Measurements from ENCODE around the gene PRSS57.

The PRSS57 gene

DNA sequence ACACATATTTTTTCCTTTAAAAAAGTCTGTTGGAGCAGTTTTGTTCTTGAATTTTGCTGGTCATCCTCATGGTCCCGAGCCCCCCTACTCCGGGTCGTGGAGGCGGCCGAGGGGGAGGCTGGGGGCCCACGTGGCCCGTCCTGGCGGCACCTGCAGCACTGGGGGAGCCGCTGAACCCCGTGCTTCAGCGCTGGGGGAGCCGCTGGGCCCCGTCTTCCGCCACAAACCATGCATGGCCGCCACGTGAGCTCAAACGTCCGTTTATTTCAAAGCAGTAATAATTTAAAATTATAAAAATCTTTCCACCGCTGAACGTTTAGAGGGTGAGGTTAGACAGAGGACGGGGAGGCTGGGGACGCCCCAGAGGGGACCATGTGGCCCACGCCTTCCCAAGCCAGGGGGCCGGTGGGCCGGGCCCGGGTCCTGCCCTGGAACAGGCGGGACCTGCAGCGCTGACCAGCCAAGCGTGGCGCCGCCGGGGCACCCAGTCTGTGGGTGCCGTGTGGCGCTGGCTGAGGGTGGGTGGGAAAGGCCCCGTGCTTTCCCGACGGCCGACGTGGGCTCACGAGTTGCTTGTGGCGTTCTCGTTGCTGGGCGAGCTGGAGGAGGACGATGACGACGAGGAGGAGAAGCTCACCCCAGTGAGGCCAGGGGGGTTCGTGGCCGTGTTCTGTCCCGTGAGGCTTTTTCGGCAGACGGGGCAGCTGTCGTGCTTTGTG is 47.5 kb downstream of the PRSS57 start:
- Histone ChIP-seq H3K9me3 (ENCODE audit: control insufficient read depth in 2 of 2, low read length in 2 of 2) (no peaks in the 10 kb centered on the region), H3K27ac (ENCODE audit: low read length) (no peak overlapping the region), H3K4me1 (ENCODE audit: control insufficient read depth, insufficient read depth, low read length) (no peaks in the 10 kb centered on the region), H3K9ac (ENCODE audit: low read length in 2 of 2) (no peak overlapping the region), H3K36me3 (ENCODE audit: control insufficient read depth in 2 of 2, insufficient read depth in 2 of 2, low read length in 2 of 2) (peaks cover 0 to 21% of the 10 kb centered on the region in 2 donors), H3K4me3 (ENCODE audit: low read length in 2 of 2) (no peak overlapping the region), H3K27me3 (ENCODE audit: control insufficient read depth in 1 of 2, insufficient read depth in 2 of 2, low read length in 2 of 2) (no peaks in the 10 kb centered on the region)

DNA sequence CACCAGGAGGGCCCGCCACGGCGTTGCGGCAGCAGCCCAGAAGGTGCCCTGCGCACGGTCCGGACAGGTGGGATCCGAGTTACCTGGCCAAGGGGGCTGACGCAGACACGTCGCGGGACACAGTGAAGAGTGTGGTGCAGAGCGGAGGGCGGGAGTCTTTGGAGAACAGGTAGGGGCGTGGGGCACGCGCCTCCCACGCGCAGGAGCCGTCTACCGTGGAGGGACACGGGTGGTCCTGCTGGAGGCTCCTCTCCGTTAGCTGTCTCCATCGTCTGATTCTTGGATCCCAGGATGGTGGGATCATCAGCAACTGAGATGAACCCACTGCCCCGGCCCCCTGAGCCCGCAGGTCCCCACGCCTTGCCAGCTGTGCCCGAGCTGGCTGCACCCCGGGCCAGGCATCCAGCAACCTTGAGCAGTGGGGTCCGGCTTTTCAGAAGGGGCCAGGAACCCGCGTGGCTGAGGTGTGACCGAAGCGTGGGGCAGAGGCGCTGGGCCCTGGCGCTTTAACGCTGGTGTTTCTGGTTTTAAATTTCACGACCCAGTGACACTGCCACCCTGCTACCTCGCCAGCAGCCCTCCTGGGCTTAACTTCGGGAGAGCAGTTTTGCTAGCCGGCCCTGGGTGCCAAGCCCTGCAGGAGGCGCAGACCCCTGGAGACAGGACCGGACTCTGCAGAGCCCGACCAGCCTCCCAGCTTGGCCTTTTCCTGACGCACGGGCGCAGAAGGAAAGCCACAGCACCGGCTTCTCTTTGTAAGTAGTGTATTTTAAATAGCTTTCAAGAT is 48.3 kb downstream of the PRSS57 start:
- Histone ChIP-seq H3K27ac (ENCODE audit: low read length) (no peak overlapping the region), H3K4me3 (ENCODE audit: low read length in 2 of 2) (no peak overlapping the region)

DNA sequence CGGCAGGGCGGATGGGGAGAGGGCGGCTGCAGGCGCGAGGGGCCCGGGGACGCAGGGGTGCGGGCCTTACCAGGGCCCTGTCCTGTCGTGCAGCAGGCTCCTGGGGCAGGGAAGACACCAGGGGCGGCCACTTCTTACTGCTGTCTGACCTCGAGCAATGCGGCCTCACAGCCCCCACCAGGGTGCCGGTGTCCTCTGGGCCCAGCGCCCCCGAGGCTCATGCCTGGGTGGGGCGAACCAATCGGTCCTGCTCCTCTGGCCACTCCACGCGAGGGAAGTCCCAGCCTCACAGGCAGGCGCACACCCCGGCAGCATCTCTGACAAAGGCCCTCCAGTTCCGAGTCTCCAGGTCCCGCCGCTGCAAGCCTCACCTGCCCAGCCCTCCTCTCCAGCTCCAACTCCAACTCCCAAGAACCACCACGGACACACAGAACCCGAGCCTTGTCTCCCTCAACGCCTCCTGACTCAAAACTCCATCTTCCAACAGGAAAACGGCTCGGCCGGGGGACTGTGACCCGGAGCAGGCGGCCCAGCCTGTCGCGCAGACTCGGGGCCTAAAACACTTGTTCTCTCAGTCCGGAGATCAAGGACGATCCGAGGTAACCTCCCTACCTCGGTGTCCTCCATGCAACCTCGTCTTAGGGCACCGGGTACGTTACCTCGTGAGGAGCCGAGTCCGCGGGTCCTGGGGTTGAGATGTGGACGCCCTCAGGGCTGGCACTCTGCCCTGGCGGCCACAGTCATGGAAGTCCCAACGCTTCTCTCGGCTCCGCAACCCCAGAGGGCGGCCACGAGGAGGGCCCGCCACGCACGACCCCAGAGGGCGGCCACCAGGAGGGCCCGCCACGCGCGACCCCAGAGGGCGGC is 49.1 kb downstream of the PRSS57 start:
- Histone ChIP-seq H3K9me3 (ENCODE audit: control insufficient read depth in 2 of 2, low read length in 2 of 2) (no peaks in the 10 kb centered on the region), H3K36me3 (ENCODE audit: control insufficient read depth in 2 of 2, insufficient read depth in 2 of 2, low read length in 2 of 2) (peaks cover 0 to 11% of the 10 kb centered on the region in 2 donors), H3K27me3 (ENCODE audit: control insufficient read depth in 1 of 2, insufficient read depth in 2 of 2, low read length in 2 of 2) (no peaks in the 10 kb centered on the region), H3K4me3 (ENCODE audit: low read length in 2 of 2) (no peak overlapping the region), H3K4me1 (ENCODE audit: control insufficient read depth, insufficient read depth, low read length) (no peaks in the 10 kb centered on the region), H3K27ac (ENCODE audit: low read length) (no peak overlapping the region), H3K9ac (ENCODE audit: low read length in 2 of 2) (no peak overlapping the region)

More for the DNA sequence above, 48.3 kb downstream of the PRSS57 start:
- no peaks in the 10 kb centered on the region for H3K9me3 ChIP-seq (ENCODE audit: control insufficient read depth in 2 of 2, low read length in 2 of 2)
- no peak overlapping the region for H3K9ac ChIP-seq (ENCODE audit: low read length in 2 of 2)
- H3K27me3 ChIP-seq (ENCODE audit: control insufficient read depth in 1 of 2, insufficient read depth in 2 of 2, low read length in 2 of 2): no peaks in the 10 kb centered on the region
- H3K36me3 ChIP-seq (ENCODE audit: control insufficient read depth in 2 of 2, insufficient read depth in 2 of 2, low read length in 2 of 2): peaks cover 0 to 19% of the 10 kb centered on the region in 2 donors
- H3K4me1 ChIP-seq (ENCODE audit: control insufficient read depth, insufficient read depth, low read length): no peaks in the 10 kb centered on the region

DNA sequence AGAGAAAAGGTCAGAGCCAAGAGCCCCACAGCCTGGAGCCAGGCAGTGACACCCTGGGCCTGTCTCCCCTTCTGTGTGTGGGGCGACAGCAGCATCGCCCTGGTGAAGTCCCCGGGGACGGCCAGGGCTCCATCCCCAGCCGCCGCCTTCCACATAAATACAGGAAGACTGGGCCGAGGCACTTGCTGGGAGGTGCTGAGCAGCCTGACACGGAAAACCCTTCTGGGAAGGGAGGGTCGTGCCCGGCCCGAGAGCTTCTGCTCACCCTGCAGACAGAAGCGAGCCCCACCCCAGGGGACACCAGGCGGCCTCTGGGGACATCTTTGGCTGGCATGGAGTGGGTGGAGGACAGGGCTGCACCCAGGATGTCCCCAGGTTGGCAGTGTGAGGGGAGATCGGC is 50.5 kb downstream of the PRSS57 start:
- H3K27me3 ChIP-seq (ENCODE audit: control insufficient read depth in 1 of 2, insufficient read depth in 2 of 2, low read length in 2 of 2): no peaks in the 10 kb centered on the region
- peaks cover 0 to 9% of the 10 kb centered on the region in 2 donors for H3K36me3 ChIP-seq (ENCODE audit: control insufficient read depth in 2 of 2, insufficient read depth in 2 of 2, low read length in 2 of 2)
- H3K4me3 ChIP-seq (ENCODE audit: low read length in 2 of 2): no peak overlapping the region
- no peak overlapping the region for H3K27ac ChIP-seq (ENCODE audit: low read length)
- H3K9me3 ChIP-seq (ENCODE audit: control insufficient read depth in 2 of 2, low read length in 2 of 2): no peaks in the 10 kb centered on the region
- H3K4me1 ChIP-seq (ENCODE audit: control insufficient read depth, insufficient read depth, low read length): no peaks in the 10 kb centered on the region
- H3K9ac ChIP-seq (ENCODE audit: low read length in 2 of 2): no peak overlapping the region

DNA sequence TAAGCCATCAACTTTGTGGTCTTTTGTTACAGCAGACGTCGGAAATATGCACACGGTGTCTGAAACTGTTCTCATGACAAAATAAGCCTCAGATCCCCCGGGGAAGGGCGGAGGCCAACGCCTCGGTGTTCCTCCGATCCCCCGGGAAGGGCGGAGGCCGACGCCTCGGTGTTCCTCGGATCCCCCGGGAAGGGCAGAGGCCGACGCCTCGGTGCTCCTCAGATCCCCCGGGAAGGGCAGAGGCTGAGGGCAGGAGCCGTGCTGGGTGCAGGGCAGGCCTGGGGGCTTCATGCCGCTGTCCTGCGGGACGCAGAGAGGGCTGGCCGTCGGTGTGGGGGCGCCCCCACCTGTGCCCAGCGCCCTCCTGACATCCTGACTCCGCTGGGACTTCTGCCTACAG is 50.9 kb downstream of the PRSS57 start:
- H3K36me3 ChIP-seq (ENCODE audit: control insufficient read depth in 2 of 2, insufficient read depth in 2 of 2, low read length in 2 of 2): peaks cover 0 to 7% of the 10 kb centered on the region in 2 donors
- peaks cover 1% of the 10 kb centered on the region for H3K4me1 ChIP-seq (ENCODE audit: control insufficient read depth, insufficient read depth, low read length)
- H3K4me3 ChIP-seq (ENCODE audit: low read length in 2 of 2): no peak overlapping the region
- H3K27me3 ChIP-seq (ENCODE audit: control insufficient read depth in 1 of 2, insufficient read depth in 2 of 2, low read length in 2 of 2): no peaks in the 10 kb centered on the region
- no peaks in the 10 kb centered on the region for H3K9me3 ChIP-seq (ENCODE audit: control insufficient read depth in 2 of 2, low read length in 2 of 2)
- H3K9ac ChIP-seq (ENCODE audit: low read length in 2 of 2): no peak overlapping the region
- no peak overlapping the region for H3K27ac ChIP-seq (ENCODE audit: low read length)

DNA sequence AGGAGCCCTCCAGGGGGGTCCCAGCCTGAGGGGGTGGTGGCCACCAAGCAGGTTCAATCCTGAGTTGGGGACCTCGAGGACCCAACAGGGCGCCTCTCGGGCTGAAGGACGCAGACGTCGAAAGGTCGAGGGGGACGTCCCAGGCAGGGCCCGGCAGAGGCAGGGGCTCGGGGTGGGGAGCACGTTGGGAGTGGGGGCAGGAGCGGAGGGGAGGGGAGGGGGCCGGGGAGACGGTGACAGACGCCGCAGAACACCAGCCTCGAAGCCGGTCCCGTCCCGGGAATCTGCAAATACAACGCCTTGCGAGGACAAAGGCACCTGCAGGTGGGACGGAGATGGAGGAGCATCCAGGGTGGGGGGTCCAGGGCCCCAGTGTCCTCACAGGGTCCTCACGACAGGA is 51.5 kb downstream of the PRSS57 start:
- no peak overlapping the region for H3K9ac ChIP-seq (ENCODE audit: low read length in 2 of 2)
- no peak overlapping the region for H3K27ac ChIP-seq (ENCODE audit: low read length)
- no peaks in the 10 kb centered on the region for H3K27me3 ChIP-seq (ENCODE audit: control insufficient read depth in 1 of 2, insufficient read depth in 2 of 2, low read length in 2 of 2)
- peaks cover 8% of the 10 kb centered on the region for H3K4me1 ChIP-seq (ENCODE audit: control insufficient read depth, insufficient read depth, low read length)
- no peaks in the 10 kb centered on the region for H3K9me3 ChIP-seq (ENCODE audit: control insufficient read depth in 2 of 2, low read length in 2 of 2)
- peaks cover 0 to 4% of the 10 kb centered on the region in 2 donors for H3K36me3 ChIP-seq (ENCODE audit: control insufficient read depth in 2 of 2, insufficient read depth in 2 of 2, low read length in 2 of 2)
- H3K4me3 ChIP-seq (ENCODE audit: low read length in 2 of 2): no peak overlapping the region

DNA sequence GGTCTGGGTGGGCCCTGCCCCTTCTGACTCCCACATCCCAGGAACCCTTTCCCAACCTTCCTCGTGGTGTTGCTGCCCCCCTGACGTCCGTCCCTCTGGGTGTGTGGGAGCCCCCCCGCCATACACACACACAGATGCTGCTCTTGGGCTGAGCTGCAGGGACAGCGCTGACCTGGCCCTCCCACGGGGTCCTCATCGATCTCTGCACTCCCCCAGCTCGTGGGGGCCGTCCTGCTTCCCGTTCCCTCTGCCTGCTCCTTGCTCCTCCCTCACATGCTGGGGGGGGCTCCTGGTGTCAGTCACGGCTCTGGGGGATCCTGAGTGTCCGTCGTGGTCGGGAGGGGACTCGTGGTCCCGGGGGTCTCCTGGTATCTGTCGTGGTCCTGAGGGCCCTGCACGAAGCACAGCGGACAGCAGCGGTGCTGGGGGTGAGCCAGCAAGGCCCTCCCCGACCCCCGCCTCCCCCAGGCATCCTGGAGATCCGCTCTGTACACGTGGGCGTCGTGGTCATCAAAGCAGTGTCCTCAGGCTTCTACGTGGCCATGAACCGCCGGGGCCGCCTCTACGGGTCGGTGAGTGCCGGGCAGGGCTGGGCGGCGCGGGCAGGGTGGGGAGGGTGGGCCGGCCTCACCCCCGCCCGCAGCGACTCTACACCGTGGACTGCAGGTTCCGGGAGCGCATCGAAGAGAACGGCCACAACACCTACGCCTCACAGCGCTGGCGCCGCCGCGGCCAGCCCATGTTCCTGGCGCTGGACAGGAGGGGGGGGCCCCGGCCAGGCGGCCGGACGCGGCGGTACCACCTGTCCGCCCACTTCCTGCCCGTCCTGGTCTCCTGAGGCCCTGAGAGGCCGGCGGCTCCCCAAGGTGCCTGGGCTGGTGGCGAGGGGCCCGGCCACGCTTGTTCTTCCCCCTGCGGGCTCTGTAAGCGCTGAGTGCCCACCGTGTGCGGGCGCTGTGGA is 52.2 kb downstream of the PRSS57 start:
- no peak overlapping the region for H3K4me3 ChIP-seq (ENCODE audit: low read length in 2 of 2)
- H3K27ac ChIP-seq (ENCODE audit: low read length): no peak overlapping the region
- peaks cover 0 to 4% of the 10 kb centered on the region in 2 donors for H3K36me3 ChIP-seq (ENCODE audit: control insufficient read depth in 2 of 2, insufficient read depth in 2 of 2, low read length in 2 of 2)

DNA sequence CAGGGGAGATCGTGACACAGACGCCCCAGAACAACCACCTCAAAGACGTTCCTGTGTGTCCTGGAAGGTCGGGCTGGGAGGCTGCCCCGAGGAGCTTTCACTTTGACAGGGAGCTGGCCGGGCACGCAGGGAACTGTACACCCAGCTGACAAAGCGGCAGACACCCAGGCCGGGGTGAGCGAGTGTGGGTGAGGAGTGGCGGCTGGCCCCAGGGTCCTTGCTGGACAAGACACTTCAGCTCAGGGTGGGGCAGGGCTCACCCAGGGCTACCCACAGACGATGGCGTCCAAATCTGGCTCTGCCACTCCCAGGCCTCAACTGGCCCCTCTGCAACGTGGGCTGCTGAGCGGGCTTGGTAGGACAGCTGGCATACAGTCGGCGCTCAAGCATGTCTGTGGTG is 53.5 kb downstream of the PRSS57 start:
- Histone ChIP-seq H3K9me3 (ENCODE audit: control insufficient read depth in 2 of 2, low read length in 2 of 2) (no peaks in the 10 kb centered on the region), H3K9ac (ENCODE audit: low read length in 2 of 2) (no peak overlapping the region), H3K36me3 (ENCODE audit: control insufficient read depth in 2 of 2, insufficient read depth in 2 of 2, low read length in 2 of 2) (peaks cover 0 to under 1% of the 10 kb centered on the region in 2 donors), H3K27me3 (ENCODE audit: control insufficient read depth in 1 of 2, insufficient read depth in 2 of 2, low read length in 2 of 2) (no peaks in the 10 kb centered on the region), H3K27ac (ENCODE audit: low read length) (no peak overlapping the region), H3K4me3 (ENCODE audit: low read length in 2 of 2) (no peak overlapping the region), H3K4me1 (ENCODE audit: control insufficient read depth, insufficient read depth, low read length) (peaks cover 10% of the 10 kb centered on the region)

More for the DNA sequence above, 52.2 kb downstream of the PRSS57 start:
- H3K9ac ChIP-seq (ENCODE audit: low read length in 2 of 2): no peak overlapping the region
- H3K4me1 ChIP-seq (ENCODE audit: control insufficient read depth, insufficient read depth, low read length): peaks cover 10% of the 10 kb centered on the region
- no peaks in the 10 kb centered on the region for H3K27me3 ChIP-seq (ENCODE audit: control insufficient read depth in 1 of 2, insufficient read depth in 2 of 2, low read length in 2 of 2)
- H3K9me3 ChIP-seq (ENCODE audit: control insufficient read depth in 2 of 2, low read length in 2 of 2): no peaks in the 10 kb centered on the region

DNA sequence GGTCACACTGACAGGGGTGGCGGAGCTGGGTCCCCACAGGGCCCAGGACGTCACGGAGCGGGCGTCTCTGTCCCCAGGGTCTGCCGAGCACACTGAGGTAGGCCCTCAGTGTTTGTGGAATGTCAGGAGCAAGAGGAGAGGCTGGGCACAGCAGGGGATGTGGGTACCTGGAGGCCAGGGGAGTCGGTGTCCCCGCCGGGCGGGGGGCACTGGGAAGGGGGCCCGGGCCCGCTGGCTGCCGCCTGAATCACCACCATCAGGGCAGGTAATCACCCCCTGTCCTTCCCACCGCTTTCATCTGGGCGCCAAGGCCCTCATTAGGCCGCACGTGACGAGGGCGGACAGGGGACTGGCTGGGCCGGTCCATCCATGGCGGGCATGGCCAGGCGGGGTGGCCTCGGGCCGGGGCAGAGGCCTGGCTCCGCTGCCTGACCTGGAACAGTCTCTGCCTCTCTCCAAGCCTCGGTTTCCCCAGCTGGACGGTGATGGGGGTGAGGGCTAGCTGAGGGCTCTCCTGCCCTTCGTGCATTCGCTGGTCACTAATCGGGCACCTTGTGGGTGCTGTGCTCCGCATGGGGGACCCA is 54.6 kb downstream of the PRSS57 start:
- Histone ChIP-seq H3K36me3 (ENCODE audit: control insufficient read depth in 2 of 2, insufficient read depth in 2 of 2, low read length in 2 of 2) (no peaks in the 10 kb centered on the region), H3K9me3 (ENCODE audit: control insufficient read depth in 2 of 2, low read length in 2 of 2) (no peaks in the 10 kb centered on the region), H3K9ac (ENCODE audit: low read length in 2 of 2) (no peak overlapping the region), H3K27ac (ENCODE audit: low read length) (no peak overlapping the region), H3K27me3 (ENCODE audit: control insufficient read depth in 1 of 2, insufficient read depth in 2 of 2, low read length in 2 of 2) (no peaks in the 10 kb centered on the region), H3K4me3 (ENCODE audit: low read length in 2 of 2) (no peak overlapping the region), H3K4me1 (ENCODE audit: control insufficient read depth, insufficient read depth, low read length) (peaks cover 10% of the 10 kb centered on the region)

Measured in stomach smooth muscle (tissue), 2 donors.